Progenitor cell of endocrine pancreas (in vitro differentiated cells): ENCODE measurements around the gene RAD51B. TPM values are rescaled to one million over a fixed set of nuclear protein-coding genes. Genes with fewer than 3 reads are reported as not detected.

Experiments
- DNase-seq: peaks from one replicate; pipeline ENCODE4 v3.0.0; 2021; ENCODE audit warnings: low spot score; ENCODE audit not compliant: unreplicated experiment
- H3K27ac Mint-ChIP-seq: 2 replicates; pipeline ENCODE4 v1.8.0; 2021; ENCODE audit warnings: mild to moderate bottlenecking, moderate library complexity, mixed read lengths
- H3K27me3 Mint-ChIP-seq: 2 replicates; pipeline ENCODE4 v1.8.0; 2021; ENCODE audit warnings: mixed read lengths
- H3K36me3 Mint-ChIP-seq: 2 replicates; pipeline ENCODE4 v1.8.0; 2022; ENCODE audit warnings: mixed read lengths; ENCODE audit not compliant: insufficient read depth
- H3K4me1 Mint-ChIP-seq: 2 replicates; pipeline ENCODE4 v1.8.0; 2021; ENCODE audit warnings: low read depth, mixed read lengths
- H3K4me3 Mint-ChIP-seq: 2 replicates; pipeline ENCODE4 v1.8.0; 2021; ENCODE audit warnings: low read depth, mild to moderate bottlenecking, moderate library complexity, mixed read lengths
- H3K9me3 Mint-ChIP-seq: 2 replicates; pipeline ENCODE4 v1.8.0; 2021; ENCODE audit warnings: low read depth, mixed read lengths
- total RNA-seq: library from RNA; stranded (reverse); gene quantifications from 2 replicates; pipeline ENCODE4 v1.2.1, GENCODE V29; 2021
- TF ChIP-seq, protein P1 (sequence below): fragments of 200-600 bp; sonication (generic); IDR thresholded peaks from one replicate; pipeline ENCODE4 v1.5.0; 2021; ENCODE audit warnings: antibody characterized with exemption, mild to moderate bottlenecking; ENCODE audit not compliant: unreplicated experiment

RAD51B gene
- total RNA-seq, 1 donor from 2014 or later: 24.7 TPM

DNA sequence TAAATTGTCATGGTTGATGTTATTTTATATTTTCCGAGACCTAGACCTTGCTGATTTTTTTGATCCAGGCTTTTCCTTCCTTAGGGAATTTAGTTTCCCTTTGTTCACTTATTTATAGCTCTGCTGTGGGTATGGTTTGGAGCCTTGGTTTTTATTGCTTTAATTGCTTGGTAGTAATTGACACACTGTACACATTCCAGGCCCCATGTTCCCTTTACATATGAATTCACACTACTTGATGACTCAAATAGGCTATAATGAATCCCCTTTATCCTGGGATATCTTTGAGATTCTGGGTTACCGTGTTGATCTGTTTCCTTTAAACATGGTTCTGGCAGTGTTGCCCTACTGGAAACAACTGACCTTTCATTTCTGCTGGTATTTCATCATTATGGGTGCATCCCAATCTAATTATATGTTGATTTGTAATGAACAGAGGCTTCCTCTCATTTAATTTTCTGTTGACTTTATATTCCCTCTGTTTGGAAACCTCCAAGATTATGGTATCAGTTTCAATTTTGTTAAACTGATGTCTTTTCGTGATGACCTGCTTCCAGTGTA, 424.0 kb downstream of the RAD51B start:
- Mint-ChIP-seq H3K9me3 (peaks cover 5% of the 10 kb centered on the region), H3K36me3 (no peaks in the 10 kb centered on the region), H3K27me3 (no peaks in the 10 kb centered on the region), H3K27ac (no peak overlapping the region), H3K4me3 (no peak overlapping the region), H3K4me1 (peaks cover 61% of the 10 kb centered on the region)
- DNase-seq: no peak
- TF ChIP-seq, protein P1, sequence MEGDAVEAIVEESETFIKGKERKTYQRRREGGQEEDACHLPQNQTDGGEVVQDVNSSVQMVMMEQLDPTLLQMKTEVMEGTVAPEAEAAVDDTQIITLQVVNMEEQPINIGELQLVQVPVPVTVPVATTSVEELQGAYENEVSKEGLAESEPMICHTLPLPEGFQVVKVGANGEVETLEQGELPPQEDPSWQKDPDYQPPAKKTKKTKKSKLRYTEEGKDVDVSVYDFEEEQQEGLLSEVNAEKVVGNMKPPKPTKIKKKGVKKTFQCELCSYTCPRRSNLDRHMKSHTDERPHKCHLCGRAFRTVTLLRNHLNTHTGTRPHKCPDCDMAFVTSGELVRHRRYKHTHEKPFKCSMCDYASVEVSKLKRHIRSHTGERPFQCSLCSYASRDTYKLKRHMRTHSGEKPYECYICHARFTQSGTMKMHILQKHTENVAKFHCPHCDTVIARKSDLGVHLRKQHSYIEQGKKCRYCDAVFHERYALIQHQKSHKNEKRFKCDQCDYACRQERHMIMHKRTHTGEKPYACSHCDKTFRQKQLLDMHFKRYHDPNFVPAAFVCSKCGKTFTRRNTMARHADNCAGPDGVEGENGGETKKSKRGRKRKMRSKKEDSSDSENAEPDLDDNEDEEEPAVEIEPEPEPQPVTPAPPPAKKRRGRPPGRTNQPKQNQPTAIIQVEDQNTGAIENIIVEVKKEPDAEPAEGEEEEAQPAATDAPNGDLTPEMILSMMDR: no peak

DNA sequence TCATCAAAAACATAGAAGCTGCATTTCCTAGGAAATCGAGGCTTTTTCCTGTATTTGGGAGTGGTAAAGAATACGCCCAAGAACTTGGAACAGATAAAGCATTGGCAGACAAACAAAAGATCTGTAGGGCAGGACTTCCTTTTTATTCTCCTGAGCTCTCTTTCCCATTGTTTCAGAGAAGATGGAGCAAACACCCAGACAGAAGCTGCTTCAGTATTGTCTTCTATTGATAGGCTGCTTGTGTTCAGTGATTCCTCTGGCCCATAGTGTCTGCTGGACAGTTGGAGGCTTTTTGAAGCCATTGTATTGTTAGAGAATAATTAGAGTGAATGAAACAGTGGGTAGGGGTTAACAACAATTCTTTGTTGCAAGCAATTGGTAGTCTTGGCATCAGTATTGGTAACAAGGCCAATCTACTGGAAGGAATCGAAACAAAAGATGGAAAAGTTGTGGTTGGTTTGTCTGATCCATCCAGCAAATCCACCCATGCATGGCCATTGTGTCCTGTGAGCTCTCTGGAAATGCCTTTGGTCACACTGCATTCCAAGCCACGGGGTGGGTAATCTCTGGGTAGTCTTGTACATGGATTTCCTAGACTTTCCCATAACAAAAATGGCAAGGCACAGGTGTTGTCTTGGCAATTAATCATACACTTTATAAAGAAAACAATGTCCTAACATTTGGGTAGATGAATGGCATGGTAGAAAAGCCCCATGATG, 424.8 kb downstream of the RAD51B start:
- H3K36me3 Mint-ChIP-seq: no peaks in the 10 kb centered on the region
- DNase-seq: no peak
- H3K4me1 Mint-ChIP-seq: peaks cover 66% of the 10 kb centered on the region
- peak overlapping the region; percentile 49 for H3K27ac Mint-ChIP-seq
- TF ChIP-seq, protein P1: no peak
- H3K9me3 Mint-ChIP-seq: peaks cover 5% of the 10 kb centered on the region
- H3K27me3 Mint-ChIP-seq: no peaks in the 10 kb centered on the region
- no peak overlapping the region for H3K4me3 Mint-ChIP-seq

DNA sequence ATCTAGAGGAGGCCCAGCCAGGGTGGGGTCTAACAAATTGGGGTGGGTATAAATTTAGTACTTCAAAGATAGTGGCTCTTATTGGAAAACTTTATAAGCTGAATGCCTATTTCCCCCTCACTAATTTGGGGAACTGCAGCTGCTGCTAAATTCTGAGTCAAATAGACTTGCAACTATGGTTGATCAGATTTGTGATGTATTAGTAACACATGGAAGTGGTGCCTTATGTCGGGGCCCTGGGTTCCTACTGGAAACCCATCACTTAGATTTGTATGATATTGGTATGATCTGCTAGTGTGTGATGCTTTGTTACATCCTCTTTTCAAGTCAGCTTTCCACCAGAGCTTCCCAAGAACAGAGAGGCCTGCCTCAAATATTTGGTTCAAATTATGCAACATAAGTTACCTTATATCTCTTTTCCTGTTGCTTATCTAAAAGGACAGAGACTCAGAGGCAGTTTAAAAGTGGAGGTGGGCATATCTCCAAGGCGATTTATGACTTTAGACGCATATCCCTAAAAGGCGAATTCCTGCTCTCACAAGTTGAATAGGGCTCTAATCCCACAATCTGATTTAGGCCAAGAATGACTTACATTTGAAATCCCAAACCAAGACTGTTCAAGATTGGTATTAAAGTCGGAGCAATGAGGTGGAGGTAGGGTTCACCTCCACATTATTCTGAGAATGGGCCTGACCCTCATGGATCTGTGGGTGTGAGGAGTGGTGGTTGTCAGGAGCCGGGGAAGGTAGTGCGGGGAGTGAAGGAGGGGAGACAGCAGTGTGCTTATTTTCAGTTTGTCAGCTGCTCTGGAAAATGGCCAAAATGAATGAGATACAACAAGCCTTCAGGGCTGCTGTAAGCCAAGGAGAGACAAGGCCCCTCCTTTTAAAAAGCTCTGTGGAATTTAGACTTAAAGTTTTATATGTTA, 425.8 kb downstream of the RAD51B start:
- Mint-ChIP-seq H3K36me3 (no peaks in the 10 kb centered on the region), H3K27me3 (no peaks in the 10 kb centered on the region), H3K27ac (peak overlapping the region; percentile 94), H3K4me1 (peaks cover 71% of the 10 kb centered on the region), H3K4me3 (no peak overlapping the region), H3K9me3 (peaks cover 5% of the 10 kb centered on the region)
- no peak for DNase-seq
- TF ChIP-seq, protein P1: no peak

DNA sequence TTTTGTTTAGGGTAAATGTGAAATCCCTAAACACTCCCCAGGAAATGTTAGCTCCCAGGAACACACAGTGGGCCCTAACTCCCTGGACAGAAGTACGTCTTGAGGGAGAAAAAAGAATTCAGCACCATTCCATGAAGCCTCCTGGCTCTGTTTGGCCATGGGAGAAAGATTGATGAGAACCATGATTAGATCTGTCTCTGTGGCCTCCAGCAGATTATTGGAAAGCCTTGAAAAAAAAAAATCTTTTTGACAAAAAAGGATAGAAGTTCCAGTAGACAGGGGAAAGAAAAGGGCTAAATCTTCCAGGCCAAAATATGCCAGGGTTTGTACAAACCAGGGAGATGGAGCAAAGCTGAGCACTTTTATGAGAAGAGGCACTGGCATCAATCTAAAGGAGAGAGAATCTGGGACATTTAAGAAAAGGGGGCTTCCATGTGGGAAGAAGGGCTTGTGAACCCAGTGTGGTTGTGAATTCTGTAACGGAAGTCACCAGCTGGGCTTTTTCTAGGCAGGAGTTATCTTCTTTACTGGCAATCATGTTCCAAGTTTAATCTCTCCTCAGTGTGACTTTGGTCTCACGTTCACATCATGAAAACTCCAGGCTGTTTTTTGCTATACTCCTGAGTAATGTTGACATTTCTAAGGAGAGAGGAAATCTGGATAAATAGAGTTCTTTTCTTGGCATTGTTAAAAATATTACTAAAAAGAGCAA, 426.7 kb downstream of the RAD51B start:
- TF ChIP-seq, protein P1: no peak
- peaks cover 5% of the 10 kb centered on the region for H3K9me3 Mint-ChIP-seq
- H3K36me3 Mint-ChIP-seq: no peaks in the 10 kb centered on the region
- no peaks in the 10 kb centered on the region for H3K27me3 Mint-ChIP-seq
- H3K4me1 Mint-ChIP-seq: peaks cover 73% of the 10 kb centered on the region
- H3K4me3 Mint-ChIP-seq: no peak overlapping the region
- H3K27ac Mint-ChIP-seq: peak overlapping the region; percentile 94
- no peak for DNase-seq

DNA sequence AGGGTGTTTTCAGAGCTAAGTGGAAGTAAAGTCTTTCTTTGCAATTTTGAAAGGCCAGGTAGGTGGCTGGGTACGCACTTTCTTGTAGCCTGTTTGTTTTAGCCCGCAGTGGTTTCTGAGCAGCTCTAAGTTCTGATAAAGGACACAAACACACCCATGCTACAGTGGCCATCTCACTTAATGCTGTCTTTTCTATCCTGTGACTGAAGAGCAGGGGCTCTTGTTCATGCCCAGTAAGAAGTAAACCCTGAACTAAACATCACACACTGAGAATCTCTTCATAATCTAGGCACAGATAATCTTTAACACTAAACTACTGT, 427.2 kb downstream of the RAD51B start:
- TF ChIP-seq, protein P1: no peak
- peak overlapping the region; percentile 94 for H3K27ac Mint-ChIP-seq
- peaks cover 76% of the 10 kb centered on the region for H3K4me1 Mint-ChIP-seq
- no peak overlapping the region for H3K4me3 Mint-ChIP-seq
- no peak for DNase-seq
- peaks cover 3% of the 10 kb centered on the region for H3K9me3 Mint-ChIP-seq
- H3K36me3 Mint-ChIP-seq: no peaks in the 10 kb centered on the region
- H3K27me3 Mint-ChIP-seq: no peaks in the 10 kb centered on the region
